Spleen (tissue), 11 donors: Measurements from ENCODE around the gene NSF. TPM values are rescaled to one million over a fixed set of nuclear protein-coding genes. Genes with fewer than 3 reads are reported as not detected.

Experiments used
- DNase-seq: peaks from one replicate; pipeline ENCODE4 v3.0.0-alpha.2; 2020
- H3K27ac ChIP-seq, 8 donors: fragments of 200-600 bp; sonication (generic) in 7 of 8; 1 replicate in 4 of 8; 2 replicates in 4 of 8; pipeline versions ENCODE4 v1.5.0 to v1.8.0; 2016 to 2021; ENCODE audit warnings: inconsistent platforms in 4 of 8, mild to moderate bottlenecking in 4 of 8, moderate library complexity in 1 of 8
- H3K27me3 ChIP-seq, 7 donors: fragments of 200-600 bp; sonication (generic) in 6 of 7; replicated peaks in 1 of 7; 1 replicate in 4 of 7; 2 replicates in 3 of 7; pipeline versions ENCODE4 v1.5.0 to v1.8.0; 2016 to 2021; ENCODE audit warnings: inconsistent platforms in 3 of 7, mild to moderate bottlenecking in 1 of 7
- H3K36me3 ChIP-seq, 6 donors: fragments of 200-600 bp; sonication (generic) in 5 of 6; 1 replicate in 4 of 6; 2 replicates in 2 of 6; pipeline versions ENCODE4 v1.5.0 to v1.8.0; 2016 to 2021; ENCODE audit warnings: inconsistent platforms in 2 of 6
- H3K4me1 ChIP-seq, 6 donors: fragments of 200-600 bp; sonication (generic) in 5 of 6; 1 replicate in 3 of 6; 2 replicates in 3 of 6; pipeline versions ENCODE4 v1.5.0 to v1.8.0; 2016 to 2021; ENCODE audit warnings: inconsistent platforms in 3 of 6
- H3K4me3 ChIP-seq, 8 donors: fragments of 200-600 bp; sonication (generic) in 7 of 8; 1 replicate in 4 of 8; 2 replicates in 4 of 8; pipeline versions ENCODE4 v1.5.0 to v1.8.0; 2016 to 2021; ENCODE audit warnings: inconsistent platforms in 4 of 8, mild to moderate bottlenecking in 4 of 8, moderate library complexity in 2 of 8
- H3K9me3 ChIP-seq, 8 donors: fragments of 200-600 bp; sonication (generic) in 7 of 8; 1 replicate in 4 of 8; 2 replicates in 4 of 8; pipeline versions ENCODE4 v1.5.0 to v1.8.0; 2016 to 2021; ENCODE audit warnings: inconsistent platforms in 4 of 8
- CTCF ChIP-seq, 11 experiments: fragments of 200-600 bp in 7 of 11; fragments of 450-650 bp in 4 of 11; sonication (generic) in 4 of 11; IDR thresholded peaks in 8 of 11; conservative IDR thresholded peaks in 3 of 11; 1 replicate in 7 of 11; 2 replicates in 4 of 11; pipeline versions ENCODE4 v1.4.0 to v1.8.0; 2016 to 2021; ENCODE audit warnings: antibody characterized with exemption in 11 of 11, inconsistent platforms in 4 of 11, mild to moderate bottlenecking in 1 of 11
- POLR2A ChIP-seq, 3 donors: fragments of 450-650 bp; IDR thresholded peaks; one replicate each; pipeline ENCODE4 v1.5.1; 2017; ENCODE audit warnings: antibody characterized with exemption in 3 of 3, mild to moderate bottlenecking in 1 of 3
- POLR2AphosphoS5 ChIP-seq, 3 donors: sonication (generic); formaldehyde crosslinking; IDR thresholded peaks; one replicate each; pipeline ENCODE4 v1.5.1; 2017; ENCODE audit warnings: antibody characterized with exemption in 3 of 3
- WGBS, 5 donors: extraction: QIAGEN DNeasy Blood & Tissue Kit in 3 of 5; methylation state at CpG; one replicate each; pipeline versions ENCODE4 v1.1.5 to v1.1.7; 2013 to 2018; 5-methylcytosine and 5-hydroxymethylcytosine counted together
- intact Hi-C: fragments of 100-400 bp; cut with DNase I; formaldehyde crosslinking; loops from one replicate; pipeline ENCODE4 v1.15.0; 2023; ENCODE audit warnings: low total_unique reads
- polyA plus RNA-seq, 3 donors: library from polyadenylated mRNA; stranded (reverse); fragments of 200-250 nt; gene quantifications; one replicate each; pipeline ENCODE4 v1.2.1, GENCODE V29; 2013
- total RNA-seq, 7 donors: library from RNA; depleted of rRNA in 3 of 7; stranded (reverse); fragments of >200 nt in 3 of 7; fragmentation: NEBNext Ultra II Directional in 4 of 7; extraction: Animal tissue kit (Norgen Biotek cat#: 25700) in 4 of 7; gene quantifications; one replicate each; pipeline versions ENCODE4 v1.1.0 to v1.2.1, GENCODE V29; 2016 to 2021
- donor health status: healthy with polysubstance abuse.
- donor health status: DM: no; HTN: no; CAD: no; lungs with moderate emphysema.
- donor health status: DM: no; HTN: no; CAD: no.
- donor health status: Bipolar disorder and iron deficiency.
- donor health status: healthy.
- donor health status: DM: no; HTN: no; CAD: no.
- donor health status: DM: yes; HTN: yes; CAD: no.

NSF gene
- total and polyA plus RNA-seq, 10 donors, result 8.7 to 57.6 (median 42.4) TPM

DNA sequence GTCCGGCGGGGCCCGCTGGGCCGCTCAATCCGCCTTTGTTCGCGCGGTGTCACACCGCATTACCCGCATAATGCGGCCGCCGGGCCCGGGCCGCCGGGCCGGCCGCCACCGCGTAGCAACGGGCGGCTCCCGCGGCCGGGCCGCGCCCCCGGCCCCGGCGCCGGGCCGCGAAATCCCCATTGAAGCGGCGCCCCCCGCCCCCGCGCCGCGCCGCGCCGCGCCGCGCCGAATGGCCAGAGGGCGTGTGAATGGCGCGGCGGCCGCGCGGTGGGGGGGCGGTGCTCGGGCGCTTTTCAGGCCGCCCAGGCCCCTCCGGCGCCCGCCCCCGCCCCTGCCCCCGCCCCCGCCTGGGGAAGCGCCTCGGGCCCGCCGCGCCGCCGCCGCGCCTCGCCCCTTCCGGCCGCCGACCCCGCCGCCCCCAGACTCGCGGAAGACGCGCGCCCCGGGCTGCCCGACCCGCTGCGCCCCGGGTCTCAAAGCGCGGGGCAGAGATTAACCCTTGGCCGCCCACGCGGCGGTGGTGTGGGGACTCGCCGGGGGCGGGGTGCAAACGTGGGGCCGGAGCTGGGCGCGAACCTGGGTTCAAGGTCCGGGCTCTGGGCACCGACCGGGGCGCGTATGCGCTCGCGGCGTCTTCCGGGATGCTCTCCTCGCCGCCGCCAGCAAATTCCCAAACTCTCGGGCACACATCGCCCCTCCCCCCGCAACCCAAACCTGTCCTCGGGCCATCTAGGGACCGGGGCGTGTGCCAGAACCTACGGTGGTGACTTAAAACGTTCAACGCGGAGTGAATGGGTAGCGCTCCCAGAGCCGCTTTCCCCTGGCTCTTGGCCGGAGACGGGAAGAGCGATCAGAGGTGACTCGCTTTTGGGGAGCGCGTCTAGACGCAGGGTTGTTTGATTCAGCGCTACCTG is 181.3 kb downstream of the NSF start:
- Histone ChIP-seq H3K36me3 (no peaks in the 10 kb centered on the region), H3K4me1 (peaks cover 5 to 42% (median 35%) of the 10 kb centered on the region in 6 donors), H3K9me3 (no peaks in the 10 kb centered on the region), H3K4me3 (peak overlapping the region; percentile 43 to 79 (median 53)), H3K27me3 (peaks cover 0 to 68% (median 19%) of the 10 kb centered on the region in 7 donors), H3K27ac (peak overlapping the region in 4 of 8 donors; percentile 3 to 76 (median 44))
- intact Hi-C loops, result no loop called here
- DNase-seq, result no peak
- TF ChIP-seq POLR2A (IDR thresholded peaks at IDR 0.05) (no peak), POLR2AphosphoS5 (IDR thresholded peaks at IDR 0.05) (no peak), CTCF (IDR thresholded peaks at IDR 0.05 in 8 of 11, conservative IDR thresholded peaks at IDR 0.05 in 3 of 11) (no peak)
- WGBS, 5 donors, result 1 to 4% (median 2%) methylated on average over 34 to 135 of the region's 135 CpGs

GRCh38 chr17:46772475-46773220 is 182.2 kb downstream of the NSF start:
- no peaks in the 10 kb centered on the region for H3K36me3 ChIP-seq
- DNase-seq, result no peak
- peak overlapping the region in 7 of 8 donors; percentile 49 to 79 (median 53) for H3K4me3 ChIP-seq
- 13 to 17% (median 16%) methylated on average over 16 of the region's 16 CpGs for WGBS, 5 donors
- no peaks in the 10 kb centered on the region for H3K9me3 ChIP-seq
- peaks cover 5 to 42% (median 35%) of the 10 kb centered on the region in 6 donors for H3K4me1 ChIP-seq
- TF ChIP-seq CTCF (IDR thresholded peaks at IDR 0.05 in 8 of 11, conservative IDR thresholded peaks at IDR 0.05 in 3 of 11) (no peak), POLR2AphosphoS5 (IDR thresholded peaks at IDR 0.05) (no peak), POLR2A (IDR thresholded peaks at IDR 0.05) (no peak)
- intact Hi-C loops, result no loop called here
- H3K27ac ChIP-seq, result peak overlapping the region in 1 of 8 donors; percentile 76
- H3K27me3 ChIP-seq, result peaks cover 0 to 77% (median 19%) of the 10 kb centered on the region in 7 donors

GRCh38 chr17:46773221-46773605 is 182.7 kb downstream of the NSF start:
- WGBS, 5 donors, result 21 to 48% (median 26%) methylated on average over 5 to 6 of the region's 6 CpGs
- Histone ChIP-seq H3K27me3 (peaks cover 0 to 80% (median 19%) of the 10 kb centered on the region in 7 donors), H3K9me3 (no peaks in the 10 kb centered on the region), H3K4me3 (peak overlapping the region in 1 of 8 donors; percentile 79), H3K27ac (no peak overlapping the region), H3K4me1 (peaks cover 5 to 42% (median 35%) of the 10 kb centered on the region in 6 donors), H3K36me3 (no peaks in the 10 kb centered on the region)
- intact Hi-C loops, result no loop called here
- DNase-seq, result no peak
- TF ChIP-seq CTCF (IDR thresholded peaks at IDR 0.05 in 8 of 11, conservative IDR thresholded peaks at IDR 0.05 in 3 of 11) (no peak), POLR2A (IDR thresholded peaks at IDR 0.05) (no peak), POLR2AphosphoS5 (IDR thresholded peaks at IDR 0.05) (no peak)
